MM.1S (cell line): ENCODE measurements around the gene SYT17.

Source experiments
- EZH2 ChIP-seq: fragments of 300-600 bp; sonication (generic); optimal IDR thresholded peaks from 2 replicates; pipeline ENCODE3; 2017; ENCODE audit warnings: low read depth, mild to moderate bottlenecking, antibody characterized with exemption, low read length, mixed read lengths
- EZH2phosphoT487 ChIP-seq: fragments of 300-600 bp; sonication (generic); IDR thresholded peaks from 2 replicates; pipeline ENCODE4 v1.6.1; 2018; ENCODE audit warnings: antibody characterized with exemption, low read length
- TF ChIP-seq, protein P1 (sequence below): fragments of 300-600 bp; sonication (generic); IDR thresholded peaks from 2 replicates; pipeline ENCODE4 v1.5.1; 2016; ENCODE audit warnings: antibody characterized with exemption, low read length, mixed read lengths

- TF ChIP-seq, protein P1, sequence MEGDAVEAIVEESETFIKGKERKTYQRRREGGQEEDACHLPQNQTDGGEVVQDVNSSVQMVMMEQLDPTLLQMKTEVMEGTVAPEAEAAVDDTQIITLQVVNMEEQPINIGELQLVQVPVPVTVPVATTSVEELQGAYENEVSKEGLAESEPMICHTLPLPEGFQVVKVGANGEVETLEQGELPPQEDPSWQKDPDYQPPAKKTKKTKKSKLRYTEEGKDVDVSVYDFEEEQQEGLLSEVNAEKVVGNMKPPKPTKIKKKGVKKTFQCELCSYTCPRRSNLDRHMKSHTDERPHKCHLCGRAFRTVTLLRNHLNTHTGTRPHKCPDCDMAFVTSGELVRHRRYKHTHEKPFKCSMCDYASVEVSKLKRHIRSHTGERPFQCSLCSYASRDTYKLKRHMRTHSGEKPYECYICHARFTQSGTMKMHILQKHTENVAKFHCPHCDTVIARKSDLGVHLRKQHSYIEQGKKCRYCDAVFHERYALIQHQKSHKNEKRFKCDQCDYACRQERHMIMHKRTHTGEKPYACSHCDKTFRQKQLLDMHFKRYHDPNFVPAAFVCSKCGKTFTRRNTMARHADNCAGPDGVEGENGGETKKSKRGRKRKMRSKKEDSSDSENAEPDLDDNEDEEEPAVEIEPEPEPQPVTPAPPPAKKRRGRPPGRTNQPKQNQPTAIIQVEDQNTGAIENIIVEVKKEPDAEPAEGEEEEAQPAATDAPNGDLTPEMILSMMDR: no peak
- TF ChIP-seq EZH2 (no peak), EZH2phosphoT487 (no peak)
These were observed 116.2 kb downstream of the SYT17 start for GRCh38 chr16:19284207-19284606.
